GM12878 (cell line): ENCODE results near the gene RIN1. TPM values are rescaled to one million over a fixed set of nuclear protein-coding genes. Genes with fewer than 3 reads are reported as not detected.
A peak's percentile ranks its signal among the peaks of the same experiment; 100 is the strongest.

Experiments used
- ATAC-seq: fragments of 200-7000 bp; cut with Tn5 transposase; 3 replicates; pipeline ENCODE4 v1.9.1; 2020; ENCODE audit warnings: mild to moderate bottlenecking, moderate library complexity
- BruUV-seq: library from RNA; stranded (reverse); fragments of 400-500 nt; replicated peaks from 2 replicates; lab custom pipeline; 2021; lab: Mats Ljungman, UMichigan
- CTCF ChIA-PET: fragments of 300-600 bp; sonication (Branson Sonifier 250); formaldehyde crosslinking; extraction: SDS; loops from one replicate; lab custom pipeline; 2021; ENCODE audit warnings: inconsistent platforms; lab: Yijun Ruan, JAX
- POLR2A ChIA-PET: fragments of 350-600 bp; formaldehyde crosslinking; extraction: SDS; loops from one replicate; lab custom pipeline; 2021; ENCODE audit warnings: inconsistent platforms; lab: Charles Lee
- RAD21 ChIA-PET: fragments of 300-600 bp; sonication (Branson Sonifier 250); formaldehyde crosslinking; loops from one replicate; lab custom pipeline; 2023; ENCODE audit warnings: antibody characterized with exemption; ENCODE audit not compliant: unreplicated experiment; lab: Charles Lee
- SMC1A ChIA-PET: fragments of 300-600 bp; sonication (Branson Sonifier 250); formaldehyde crosslinking; loops from one replicate; lab custom pipeline; 2023; ENCODE audit not compliant: unreplicated experiment, uncharacterized antibody; lab: Charles Lee
- DNase-seq: peaks from one replicate; pipeline ENCODE4 v3.0.0-alpha.2; 2011; ENCODE audit warnings: low read depth, low spot score
- FAIRE-seq: peaks from 3 replicates; lab custom pipeline; 2011; peaks lifted over from hg19 to GRCh38; lab: Jason Lieb, UNC
- H2AFZ ChIP-seq: 2 replicates; pipeline ENCODE4 v1.6.0; 2011; ENCODE audit warnings: low read depth, low read length, control low read depth; ENCODE audit not compliant: control insufficient read depth
- H3K27ac ChIP-seq: 2 replicates; pipeline ENCODE4 v1.5.1; 2011; ENCODE audit warnings: control low read depth; ENCODE audit not compliant: control insufficient read depth, insufficient read depth
- H3K27me3 ChIP-seq, 2 experiments: replicated peaks in 1 of 2; 2 replicates each; pipeline versions ENCODE4 v1.6.0 to v1.6.1; 2011; ENCODE audit warnings: low read length in 1 of 2; ENCODE audit not compliant: control insufficient read depth in 2 of 2, insufficient read depth in 2 of 2
- H3K36me3 ChIP-seq, 2 experiments: 2 replicates each; pipeline ENCODE4 v1.5.1; 2011; ENCODE audit warnings: low read length in 1 of 2; ENCODE audit not compliant: control insufficient read depth in 2 of 2, insufficient read depth in 2 of 2
- H3K4me1 ChIP-seq: 2 replicates; pipeline ENCODE4 v1.6.1; 2011; ENCODE audit warnings: mild to moderate bottlenecking, low read length, moderate library complexity, mixed read lengths; ENCODE audit not compliant: control insufficient read depth, insufficient read depth
- H3K4me2 ChIP-seq: 2 replicates; pipeline ENCODE4 v1.6.0; 2011; ENCODE audit warnings: control low read depth; ENCODE audit not compliant: control insufficient read depth, insufficient read depth
- H3K4me3 ChIP-seq: fragments of 200-600 bp; sonication (generic); 2 replicates; pipeline ENCODE4 v1.5.1; 2016
- H3K79me2 ChIP-seq: 2 replicates; pipeline ENCODE4 v1.6.0; 2011; ENCODE audit warnings: low read length; ENCODE audit not compliant: control insufficient read depth, insufficient read depth
- H3K9ac ChIP-seq: 2 replicates; pipeline ENCODE4 v1.8.0; 2011; ENCODE audit warnings: low read length, control low read depth, mixed read lengths; ENCODE audit not compliant: control insufficient read depth, insufficient read depth
- H3K9me3 ChIP-seq: replicated peaks from 3 replicates; pipeline ENCODE4 v1.5.1; 2011; ENCODE audit warnings: mild to moderate bottlenecking, low read length; ENCODE audit not compliant: control insufficient read depth, insufficient read depth
- H4K20me1 ChIP-seq: 2 replicates; pipeline ENCODE4 v1.6.0; 2011; ENCODE audit not compliant: control insufficient read depth, insufficient read depth
- BCL11A ChIP-seq: IDR thresholded peaks from 2 replicates; pipeline ENCODE4 v1.6.1; 2011; ENCODE audit warnings: low read depth, low read length
- HDGF ChIP-seq: fragments of 450-650 bp; IDR thresholded peaks from 2 replicates; pipeline ENCODE4 v1.6.1; 2016; ENCODE audit warnings: antibody characterized with exemption
- NR2F1 ChIP-seq: fragments of 450-650 bp; conservative IDR thresholded peaks from 2 replicates; pipeline ENCODE4 v1.6.1; 2017; ENCODE audit warnings: mild to moderate bottlenecking
- RAD51 ChIP-seq: fragments of 450-650 bp; IDR thresholded peaks from 2 replicates; pipeline ENCODE4 v1.6.1; 2016; ENCODE audit warnings: moderate library complexity, mild to moderate bottlenecking, inconsistent platforms
- WGBS: methylation state at CpG from one replicate; pipeline ENCODE4 v1.1.6; 2016; ENCODE audit warnings: low lambda C conversion rate; ENCODE audit not compliant: insufficient replicate concordance, insufficient coverage; ENCODE audit errors: missing lambda C conversion rate; 5-methylcytosine and 5-hydroxymethylcytosine counted together
- in situ Hi-C: fragments of 300-500 bp; cut with MboI; formaldehyde crosslinking; loops from 9 replicates; pipeline ENCODE4 v1.14.3; 2018; ENCODE audit warnings: mixed read lengths
- intact Hi-C: fragments of 100-400 bp; cut with micrococcal nuclease; formaldehyde crosslinking; loops from one replicate; pipeline ENCODE4 v1.14.2; 2022; ENCODE audit not compliant: unreplicated experiment
- polyA plus RNA-seq, 11 experiments: library from polyadenylated mRNA; depleted of rRNA in 4 of 11; unstranded in 6 of 11; stranded (reverse) in 5 of 11; fragments of >200 nt; fragmentation: Nextera tagmentation in 4 of 11; fragmentation: Illumina TruSeq in 1 of 11; extraction: Ambion mirVana in 4 of 11; extraction: Trizol in 1 of 11; gene quantifications; 1 replicate in 1 of 11; 2 replicates in 10 of 11; pipeline versions ENCODE4 v1.2.1 to v1.2.3, GENCODE V29; 2011 to 2016; ENCODE audit warnings: inconsistent platforms in 2 of 11, missing spikeins in 2 of 11, low read depth in 1 of 11
- total RNA-seq, 4 experiments: library from RNA; depleted of rRNA in 3 of 4; stranded (reverse); fragments of >200 nt in 3 of 4; fragmentation: Illumina TruSeq in 1 of 4; extraction: Trizol in 1 of 4; gene quantifications; 2 replicates each; pipeline versions ENCODE4 v1.2.1 to v1.2.3, GENCODE V29; 2013 to 2021
- TF ChIP-seq, protein P1 (sequence below): fragments of 450-650 bp; IDR thresholded peaks from 2 replicates; pipeline ENCODE4 v1.6.1; 2017; ENCODE audit warnings: low read depth, mild to moderate bottlenecking, moderate library complexity

RIN1 gene
- total and polyA plus RNA-seq, 10 of the 15 experiments (the other 5 are each of a cell fraction or from before 2014, with no cell fraction given): 0.04 to 0.69 (median 0.22) TPM; not detected in 1

DNA sequence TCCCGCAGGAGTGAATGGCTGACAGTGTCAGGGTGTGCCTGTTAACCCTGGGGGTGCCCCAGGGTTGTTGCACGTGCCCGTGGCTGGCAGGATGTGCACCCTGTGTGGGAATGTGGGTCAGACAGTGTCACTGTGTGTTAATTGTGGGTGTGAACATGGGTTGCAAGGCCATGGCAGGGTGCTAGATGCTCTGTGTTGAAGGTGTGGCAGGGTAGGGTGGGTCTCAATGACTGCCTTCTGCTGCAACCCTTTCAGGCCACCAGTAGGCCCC lies 8.3 kb downstream of the RIN1 start:
- intact Hi-C loops (loop anchor here (1.0 to 2.0 kb wide), 2 partner anchors 16 to 105 kb away; no protein-coding TSS in a partner anchor), in situ Hi-C loops (no loop called here)
- Histone ChIP-seq H3K4me2 (no peak overlapping the region), H4K20me1 (no peaks in the 10 kb centered on the region), H3K9me3 (no peaks in the 10 kb centered on the region), H3K4me1 (peaks cover 10% of the 10 kb centered on the region; the same call in 1 of the 2 replicates), H3K4me3 (no peak overlapping the region), H3K36me3 (no peaks in the 10 kb centered on the region), H3K9ac (no peak overlapping the region), H2AFZ (peak overlapping the region; percentile 61; the same call in 1 of the 2 replicates), H3K79me2 (no peaks in the 10 kb centered on the region), H3K27me3 (no peaks in the 10 kb centered on the region; a peak in 1 of 4 replicates), H3K27ac (no peak overlapping the region)
- WGBS: 70% methylated on average over 3 of the region's 3 CpGs
- no peak for DNase-seq
- SMC1A ChIA-PET: no interaction called here
- no TSS peak for BruUV-seq
- no peak for FAIRE-seq
- POLR2A ChIA-PET: no interaction called here
- RAD21 ChIA-PET: no interaction called here
- TF ChIP-seq NR2F1 (0 out of 2 replicates have a peak, but pooled peaks have one; percentile 16), BCL11A (no peak), RAD51 (no peak), HDGF (peak; percentile 30; the same call in 1 of the 2 replicates)
- TF ChIP-seq, protein P1, sequence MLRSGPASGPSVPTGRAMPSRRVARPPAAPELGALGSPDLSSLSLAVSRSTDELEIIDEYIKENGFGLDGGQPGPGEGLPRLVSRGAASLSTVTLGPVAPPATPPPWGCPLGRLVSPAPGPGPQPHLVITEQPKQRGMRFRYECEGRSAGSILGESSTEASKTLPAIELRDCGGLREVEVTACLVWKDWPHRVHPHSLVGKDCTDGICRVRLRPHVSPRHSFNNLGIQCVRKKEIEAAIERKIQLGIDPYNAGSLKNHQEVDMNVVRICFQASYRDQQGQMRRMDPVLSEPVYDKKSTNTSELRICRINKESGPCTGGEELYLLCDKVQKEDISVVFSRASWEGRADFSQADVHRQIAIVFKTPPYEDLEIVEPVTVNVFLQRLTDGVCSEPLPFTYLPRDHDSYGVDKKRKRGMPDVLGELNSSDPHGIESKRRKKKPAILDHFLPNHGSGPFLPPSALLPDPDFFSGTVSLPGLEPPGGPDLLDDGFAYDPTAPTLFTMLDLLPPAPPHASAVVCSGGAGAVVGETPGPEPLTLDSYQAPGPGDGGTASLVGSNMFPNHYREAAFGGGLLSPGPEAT: no peak
- peak; percentile 48 for ATAC-seq
- CTCF ChIA-PET: no interaction called here
